ENCODE data around the gene PITPNB. TPM values are rescaled to one million over a fixed set of nuclear protein-coding genes. Genes with fewer than 3 reads are reported as not detected.

Gene PITPNB
- polyA plus RNA-seq, 1 donor (not counting 4 experiments of a cell fraction or from before 2014, with no cell fraction given): 81.6 TPM

DNA sequence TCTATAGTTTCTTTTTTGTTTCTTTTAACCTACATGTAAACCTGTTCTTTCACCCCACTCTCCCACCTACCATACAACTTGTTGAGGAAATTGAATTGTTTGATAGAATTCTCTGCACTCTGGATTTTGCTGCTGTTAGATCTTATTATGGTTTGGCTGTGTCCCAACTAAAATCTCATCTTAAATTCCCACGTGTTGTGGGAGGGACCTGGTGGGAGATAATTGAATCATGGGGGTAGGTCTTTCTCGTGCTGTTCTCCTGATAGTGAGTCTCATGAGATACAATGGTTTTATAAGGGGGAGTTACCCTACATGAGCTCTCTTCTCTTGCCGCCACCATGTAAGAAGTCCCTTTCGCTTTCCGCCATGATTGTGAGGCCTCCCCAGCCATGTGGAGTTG lies 15.0 kb upstream of the PITPNB start:
- Histone ChIP-seq H3K4me2 (ENCODE audit: control insufficient read depth, extremely low read depth, insufficient read depth, low read depth, low read length) (no peak overlapping the region), H3K27me3 (ENCODE audit: control insufficient read depth, extremely low read depth, insufficient read depth, low read length) (no peaks in the 10 kb centered on the region), H4K20me1 (ENCODE audit: control insufficient read depth, extremely low read depth, insufficient read depth, low read length) (no peaks in the 10 kb centered on the region), H2AFZ (ENCODE audit: control insufficient read depth, low read length) (no peak overlapping the region), H3K36me3 (ENCODE audit: control insufficient read depth in 2 of 2, extremely low read depth in 1 of 2, insufficient read depth in 2 of 2, low read length in 2 of 2) (no peaks in the 10 kb centered on the region), H3K9me1 (ENCODE audit: control insufficient read depth, extremely low read depth, insufficient read depth, low read length) (no peaks in the 10 kb centered on the region), H3K9me3 (ENCODE audit: control insufficient read depth, low read depth, low read length) (no peaks in the 10 kb centered on the region), H3K4me1 (ENCODE audit: control insufficient read depth, extremely low read depth, insufficient read depth, low read length) (peaks cover 15% of the 10 kb centered on the region), H3K4me3 (ENCODE audit: control insufficient read depth in 2 of 3, extremely low read depth in 1 of 3, insufficient read depth in 2 of 3, low read depth in 1 of 3, low read length in 3 of 3) (no peak overlapping the region), H3K79me2 (ENCODE audit: control insufficient read depth, insufficient read depth, low read length) (no peaks in the 10 kb centered on the region), H3K9ac (ENCODE audit: control insufficient read depth, extremely low read depth, insufficient read depth, low read length) (no peak overlapping the region), H3K27ac (ENCODE audit: control insufficient read depth, insufficient read depth, low read length) (no peak overlapping the region)
- TF ChIP-seq, protein P1, sequence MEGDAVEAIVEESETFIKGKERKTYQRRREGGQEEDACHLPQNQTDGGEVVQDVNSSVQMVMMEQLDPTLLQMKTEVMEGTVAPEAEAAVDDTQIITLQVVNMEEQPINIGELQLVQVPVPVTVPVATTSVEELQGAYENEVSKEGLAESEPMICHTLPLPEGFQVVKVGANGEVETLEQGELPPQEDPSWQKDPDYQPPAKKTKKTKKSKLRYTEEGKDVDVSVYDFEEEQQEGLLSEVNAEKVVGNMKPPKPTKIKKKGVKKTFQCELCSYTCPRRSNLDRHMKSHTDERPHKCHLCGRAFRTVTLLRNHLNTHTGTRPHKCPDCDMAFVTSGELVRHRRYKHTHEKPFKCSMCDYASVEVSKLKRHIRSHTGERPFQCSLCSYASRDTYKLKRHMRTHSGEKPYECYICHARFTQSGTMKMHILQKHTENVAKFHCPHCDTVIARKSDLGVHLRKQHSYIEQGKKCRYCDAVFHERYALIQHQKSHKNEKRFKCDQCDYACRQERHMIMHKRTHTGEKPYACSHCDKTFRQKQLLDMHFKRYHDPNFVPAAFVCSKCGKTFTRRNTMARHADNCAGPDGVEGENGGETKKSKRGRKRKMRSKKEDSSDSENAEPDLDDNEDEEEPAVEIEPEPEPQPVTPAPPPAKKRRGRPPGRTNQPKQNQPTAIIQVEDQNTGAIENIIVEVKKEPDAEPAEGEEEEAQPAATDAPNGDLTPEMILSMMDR (optimal IDR thresholded peaks at IDR 0.05 in 1 of 3, IDR thresholded peaks at IDR 0.05 in 1 of 3, conservative IDR thresholded peaks at IDR 0.05 in 1 of 3; ENCODE audit: extremely low read depth in 1 of 3, insufficient read depth in 2 of 3, low read length in 3 of 3): no peak
- no peak for TF ChIP-seq EZH2 (IDR thresholded peaks at IDR 0.05; ENCODE audit: low read length)
- FAIRE-seq (no peak), DNase-seq (ENCODE audit: low read depth, low spot score) (no peak)
- dilution Hi-C loops (cut with MboI; ENCODE audit: extremely low pct_ligation_motif_present, low sequenced_read_pairs): no loop called here

- FAIRE-seq: no peak
- Histone ChIP-seq H3K27ac (ENCODE audit: control insufficient read depth, insufficient read depth, low read length) (no peak overlapping the region), H3K4me1 (ENCODE audit: control insufficient read depth, extremely low read depth, insufficient read depth, low read length) (peaks cover 15% of the 10 kb centered on the region), H3K36me3 (ENCODE audit: control insufficient read depth in 2 of 2, extremely low read depth in 1 of 2, insufficient read depth in 2 of 2, low read length in 2 of 2) (no peaks in the 10 kb centered on the region), H3K79me2 (ENCODE audit: control insufficient read depth, insufficient read depth, low read length) (no peaks in the 10 kb centered on the region), H3K9me3 (ENCODE audit: control insufficient read depth, low read depth, low read length) (no peaks in the 10 kb centered on the region), H4K20me1 (ENCODE audit: control insufficient read depth, extremely low read depth, insufficient read depth, low read length) (no peaks in the 10 kb centered on the region), H3K4me3 (ENCODE audit: control insufficient read depth in 2 of 3, extremely low read depth in 1 of 3, insufficient read depth in 2 of 3, low read depth in 1 of 3, low read length in 3 of 3) (no peak overlapping the region), H3K9ac (ENCODE audit: control insufficient read depth, extremely low read depth, insufficient read depth, low read length) (no peak overlapping the region), H2AFZ (ENCODE audit: control insufficient read depth, low read length) (no peak overlapping the region), H3K9me1 (ENCODE audit: control insufficient read depth, extremely low read depth, insufficient read depth, low read length) (no peaks in the 10 kb centered on the region), H3K4me2 (ENCODE audit: control insufficient read depth, extremely low read depth, insufficient read depth, low read depth, low read length) (no peak overlapping the region), H3K27me3 (ENCODE audit: control insufficient read depth, extremely low read depth, insufficient read depth, low read length) (no peaks in the 10 kb centered on the region)
- dilution Hi-C loops (cut with MboI; ENCODE audit: extremely low pct_ligation_motif_present, low sequenced_read_pairs): no loop called here
- DNase-seq (ENCODE audit: low read depth, low spot score): no peak
- TF ChIP-seq, protein P1 (optimal IDR thresholded peaks at IDR 0.05 in 1 of 3, IDR thresholded peaks at IDR 0.05 in 1 of 3, conservative IDR thresholded peaks at IDR 0.05 in 1 of 3; ENCODE audit: extremely low read depth in 1 of 3, insufficient read depth in 2 of 3, low read length in 3 of 3): no peak
Measured at GRCh38 chr22:27933186-27933983, 14.3 kb upstream of the PITPNB start.

Measured in keratinocyte (primary cell).